Endothelial cell of umbilical vein (primary cell): ENCODE data around the gene IL1R1. TPM values are rescaled to one million over a fixed set of nuclear protein-coding genes. Genes with fewer than 3 reads are reported as not detected.

Experiments used
- BruUV-seq: library from RNA; stranded (reverse); fragments of 400-500 nt; replicated peaks from 2 replicates; lab custom pipeline; 2021; lab: Mats Ljungman, UMichigan
- CTCF ChIA-PET: fragments of 300-600, 350-600 bp; sonication (Branson Sonifier 250); formaldehyde crosslinking; loops from one replicate; lab custom pipeline; 2021; ENCODE audit warnings: antibody characterized with exemption, inconsistent platforms; lab: Charles Lee
- POLR2A ChIA-PET: fragments of 300-600, 350-600 bp; sonication (Branson Sonifier 250); formaldehyde crosslinking; loops from one replicate; lab custom pipeline; 2021; ENCODE audit warnings: antibody characterized with exemption, inconsistent platforms; lab: Charles Lee
- DNase-seq: peaks from one replicate; pipeline ENCODE4 v3.0.0-alpha.2; 2011; ENCODE audit warnings: low read depth, low spot score
- FAIRE-seq: peaks from 2 replicates; lab custom pipeline; 2011; peaks lifted over from hg19 to GRCh38; lab: Jason Lieb, UNC
- H2AFZ ChIP-seq: 2 replicates; pipeline ENCODE4 v1.6.0; 2012; ENCODE audit warnings: low read depth, low read length, control low read depth, inconsistent platforms
- H3K27ac ChIP-seq: 2 replicates; pipeline ENCODE4 v1.5.1; 2011; ENCODE audit warnings: low read depth, mild to moderate bottlenecking, control low read depth, low read length, moderate library complexity; ENCODE audit not compliant: insufficient read depth
- H3K27me3 ChIP-seq, 2 experiments: 2 replicates each; pipeline versions ENCODE4 v1.6.0 to v1.6.1; 2011; ENCODE audit warnings: low read length in 2 of 2, mixed read lengths in 1 of 2; ENCODE audit not compliant: control insufficient read depth in 2 of 2, insufficient read depth in 2 of 2
- H3K36me3 ChIP-seq, 2 experiments: 2 replicates in 1 of 2; 3 replicates in 1 of 2; pipeline ENCODE4 v1.5.1; 2011; ENCODE audit warnings: low read length in 2 of 2, mild to moderate bottlenecking in 1 of 2, moderate library complexity in 1 of 2; ENCODE audit not compliant: control insufficient read depth in 2 of 2, insufficient read depth in 2 of 2; ENCODE audit errors: extremely low read depth in 1 of 2
- H3K4me1 ChIP-seq: 3 replicates; pipeline ENCODE4 v1.5.1; 2011; ENCODE audit warnings: mild to moderate bottlenecking, low read length; ENCODE audit not compliant: control insufficient read depth, insufficient read depth; ENCODE audit errors: extremely low read depth
- H3K4me2 ChIP-seq: 2 replicates; pipeline ENCODE4 v1.6.1; 2011; ENCODE audit warnings: low read length, control low read depth, mixed read lengths; ENCODE audit not compliant: insufficient read depth
- H3K4me3 ChIP-seq, 3 experiments: fragments of 200-600 bp in 1 of 3; sonication (generic), shearing (Covaris generic) in 1 of 3; replicated peaks in 1 of 3; 2 replicates each; pipeline ENCODE4 v1.5.1; 2011 to 2016; ENCODE audit warnings: control low read depth in 3 of 3, low read length in 3 of 3, mild to moderate bottlenecking in 2 of 3, inconsistent platforms in 1 of 3, low read depth in 1 of 3, moderate library complexity in 1 of 3; ENCODE audit not compliant: insufficient read depth in 1 of 3
- H3K79me2 ChIP-seq: 2 replicates; pipeline ENCODE4 v1.6.0; 2012; ENCODE audit warnings: low read length, inconsistent platforms; ENCODE audit not compliant: control insufficient read depth, insufficient read depth
- H3K9ac ChIP-seq: replicated peaks from 2 replicates; pipeline ENCODE3; 2011; ENCODE audit warnings: low read length, control low read depth; ENCODE audit not compliant: insufficient read depth; ENCODE audit errors: extremely low read depth
- H3K9me1 ChIP-seq: replicated peaks from 3 replicates; pipeline ENCODE4 v1.6.0; 2011; ENCODE audit warnings: mild to moderate bottlenecking, low read length; ENCODE audit not compliant: control insufficient read depth, insufficient read depth; ENCODE audit errors: extremely low read depth
- H3K9me3 ChIP-seq: replicated peaks from 2 replicates; pipeline ENCODE4 v1.5.1; 2012; ENCODE audit warnings: low read length, inconsistent platforms; ENCODE audit not compliant: control insufficient read depth, insufficient read depth
- H4K20me1 ChIP-seq: replicated peaks from 2 replicates; pipeline ENCODE3; 2011; ENCODE audit warnings: mild to moderate bottlenecking, low read length; ENCODE audit not compliant: control insufficient read depth, insufficient read depth; ENCODE audit errors: extremely low read depth
- CTCF ChIP-seq, 2 donors: IDR thresholded peaks; 1 replicate in 1 of 2; 2 replicates in 1 of 2; pipeline ENCODE4 v1.5.1; 2011; ENCODE audit warnings: low read length in 2 of 2, mild to moderate bottlenecking in 2 of 2, moderate library complexity in 2 of 2, control low read depth in 1 of 2, inconsistent platforms in 1 of 2, low read depth in 1 of 2; ENCODE audit not compliant: insufficient read depth in 1 of 2; ENCODE audit errors: extremely low read depth in 1 of 2
- EZH2 ChIP-seq: IDR thresholded peaks from 2 replicates; pipeline ENCODE4 v1.6.1; 2012; ENCODE audit warnings: borderline replicate concordance, low read depth, mild to moderate bottlenecking, moderate library complexity, low read length, inconsistent platforms; ENCODE audit not compliant: severe bottlenecking
- FOS ChIP-seq: IDR thresholded peaks from 2 replicates; pipeline ENCODE4 v1.6.1; 2011; ENCODE audit warnings: mild to moderate bottlenecking, low read length, moderate library complexity, borderline replicate concordance; ENCODE audit not compliant: insufficient read depth
- GATA2 ChIP-seq: IDR thresholded peaks from 2 replicates; pipeline ENCODE4 v1.7.0; 2011; ENCODE audit warnings: low read depth, mild to moderate bottlenecking, moderate library complexity, mixed read lengths, low read length; ENCODE audit not compliant: insufficient read length, insufficient read depth
- JUN ChIP-seq: IDR thresholded peaks from 2 replicates; pipeline ENCODE4 v1.6.1; 2011; ENCODE audit warnings: borderline replicate concordance, low read depth; ENCODE audit not compliant: insufficient read length, insufficient read depth
- MAX ChIP-seq: IDR thresholded peaks from 2 replicates; pipeline ENCODE4 v1.6.1; 2011; ENCODE audit not compliant: insufficient read depth, insufficient read length
- MYC ChIP-seq: IDR thresholded peaks from one replicate; pipeline ENCODE4 v1.6.1; 2011; ENCODE audit warnings: mild to moderate bottlenecking, low read depth, low read length
- POLR2A ChIP-seq: IDR thresholded peaks from 2 replicates; pipeline ENCODE4 v1.6.1; 2012; ENCODE audit warnings: low read depth, mild to moderate bottlenecking, control low read depth, low read length
- POLR2AphosphoS5 ChIP-seq: IDR thresholded peaks from 2 replicates; pipeline ENCODE4 v1.6.1; 2012; ENCODE audit warnings: low read depth, mild to moderate bottlenecking, control low read depth, low read length, moderate library complexity; ENCODE audit not compliant: insufficient read depth
- dilution Hi-C: fragments of 300-500 bp; cut with MboI; formaldehyde crosslinking; loops from one replicate; pipeline ENCODE4 v1.15.0; 2019; ENCODE audit warnings: low sequenced_read_pairs; ENCODE audit not compliant: extremely low pct_ligation_motif_present
- intact Hi-C: fragments of 100-400 bp; cut with micrococcal nuclease; formaldehyde crosslinking; loops from one replicate; pipeline ENCODE4 v1.10.0; 2022
- polyA plus RNA-seq, 4 experiments: library from polyadenylated mRNA; depleted of rRNA in 3 of 4; stranded (reverse) in 3 of 4; unstranded in 1 of 4; fragments of >200 nt; gene quantifications; 2 replicates each; pipeline versions ENCODE4 v1.2.1 to v1.2.3, GENCODE V29; 2011 to 2012; ENCODE audit warnings: missing spikeins in 1 of 4
- total RNA-seq: library from RNA; stranded (reverse); gene quantifications from 2 replicates; pipeline ENCODE4 v1.2.3, GENCODE V29; 2021

The IL1R1 gene
- total and polyA plus RNA-seq, 2 donors (not counting 3 experiments of a cell fraction or from before 2014, with no cell fraction given): 5.4 to 5.5 TPM

- POLR2A ChIA-PET: no interaction called here
- intact Hi-C loops: loop anchor here (5.0 kb wide), 1 partner anchor 78 kb away; no protein-coding TSS in a partner anchor
- Histone ChIP-seq H3K4me1 (peaks cover 14% of the 10 kb centered on the region), H2AFZ (no peak overlapping the region), H4K20me1 (no peaks in the 10 kb centered on the region), H3K9me3 (no peaks in the 10 kb centered on the region), H3K4me2 (no peak overlapping the region), H3K27me3 (no peaks in the 10 kb centered on the region), H3K9me1 (no peaks in the 10 kb centered on the region), H3K9ac (no peak overlapping the region), H3K27ac (no peak overlapping the region), H3K36me3 (no peaks in the 10 kb centered on the region), H3K79me2 (no peaks in the 10 kb centered on the region), H3K4me3 (no peak overlapping the region)
- CTCF ChIA-PET: no interaction called here
- DNase-seq (no peak), FAIRE-seq (no peak)
- TF ChIP-seq FOS (no peak), JUN (no peak), GATA2 (no peak), MYC (no peak), POLR2A (no peak), MAX (no peak), CTCF (IDR thresholded peaks at IDR 0.05; ENCODE audit: extremely low read depth in 1 of 2, insufficient read depth in 1 of 2, low read depth in 1 of 2, low read length in 2 of 2) (no peak), EZH2 (no peak), POLR2AphosphoS5 (no peak)
- dilution Hi-C loops: no loop called here
- BruUV-seq: no TSS peak
Measured at GRCh38 chr2:102139851-102140250, 2.7 kb upstream of the IL1R1 start.
